ENCODE measurements around the gene IFRD2.

- TF ChIP-seq CTCF (IDR thresholded peaks at IDR 0.05): no peak
- TF ChIP-seq EP300 (IDR thresholded peaks at IDR 0.05): no peak
These were observed 22.8 kb downstream of the IFRD2 start for GRCh38 chr3:50269460-50269859.
